Endothelial cell of umbilical vein (primary cell): ENCODE measurements around the gene ZSWIM4. TPM values are rescaled to one million over a fixed set of nuclear protein-coding genes. Genes with fewer than 3 reads are reported as not detected.
A peak's percentile ranks its signal among the peaks of the same experiment; 100 is the strongest.

Experiments
- BruUV-seq: library from RNA; stranded (reverse); fragments of 400-500 nt; replicated peaks from 2 replicates; lab custom pipeline; 2021; lab: Mats Ljungman, UMichigan
- CTCF ChIA-PET: fragments of 300-600, 350-600 bp; sonication (Branson Sonifier 250); formaldehyde crosslinking; loops from one replicate; lab custom pipeline; 2021; ENCODE audit warnings: antibody characterized with exemption, inconsistent platforms; lab: Charles Lee
- POLR2A ChIA-PET: fragments of 300-600, 350-600 bp; sonication (Branson Sonifier 250); formaldehyde crosslinking; loops from one replicate; lab custom pipeline; 2021; ENCODE audit warnings: antibody characterized with exemption, inconsistent platforms; lab: Charles Lee
- DNase-seq: peaks from one replicate; pipeline ENCODE4 v3.0.0-alpha.2; 2011; ENCODE audit warnings: low read depth, low spot score
- FAIRE-seq: peaks from 2 replicates; lab custom pipeline; 2011; peaks lifted over from hg19 to GRCh38; lab: Jason Lieb, UNC
- H2AFZ ChIP-seq: 2 replicates; pipeline ENCODE4 v1.6.0; 2012; ENCODE audit warnings: low read depth, low read length, control low read depth, inconsistent platforms
- H3K27ac ChIP-seq: 2 replicates; pipeline ENCODE4 v1.5.1; 2011; ENCODE audit warnings: low read depth, mild to moderate bottlenecking, control low read depth, low read length, moderate library complexity; ENCODE audit not compliant: insufficient read depth
- H3K27me3 ChIP-seq, 2 experiments: 2 replicates each; pipeline versions ENCODE4 v1.6.0 to v1.6.1; 2011; ENCODE audit warnings: low read length in 2 of 2, mixed read lengths in 1 of 2; ENCODE audit not compliant: control insufficient read depth in 2 of 2, insufficient read depth in 2 of 2
- H3K36me3 ChIP-seq, 2 experiments: 2 replicates in 1 of 2; 3 replicates in 1 of 2; pipeline ENCODE4 v1.5.1; 2011; ENCODE audit warnings: low read length in 2 of 2, mild to moderate bottlenecking in 1 of 2, moderate library complexity in 1 of 2; ENCODE audit not compliant: control insufficient read depth in 2 of 2, insufficient read depth in 2 of 2; ENCODE audit errors: extremely low read depth in 1 of 2
- H3K4me1 ChIP-seq: 3 replicates; pipeline ENCODE4 v1.5.1; 2011; ENCODE audit warnings: mild to moderate bottlenecking, low read length; ENCODE audit not compliant: control insufficient read depth, insufficient read depth; ENCODE audit errors: extremely low read depth
- H3K4me2 ChIP-seq: 2 replicates; pipeline ENCODE4 v1.6.1; 2011; ENCODE audit warnings: low read length, control low read depth, mixed read lengths; ENCODE audit not compliant: insufficient read depth
- H3K4me3 ChIP-seq, 3 experiments: fragments of 200-600 bp in 1 of 3; sonication (generic), shearing (Covaris generic) in 1 of 3; replicated peaks in 1 of 3; 2 replicates each; pipeline ENCODE4 v1.5.1; 2011 to 2016; ENCODE audit warnings: control low read depth in 3 of 3, low read length in 3 of 3, mild to moderate bottlenecking in 2 of 3, inconsistent platforms in 1 of 3, low read depth in 1 of 3, moderate library complexity in 1 of 3; ENCODE audit not compliant: insufficient read depth in 1 of 3
- H3K79me2 ChIP-seq: 2 replicates; pipeline ENCODE4 v1.6.0; 2012; ENCODE audit warnings: low read length, inconsistent platforms; ENCODE audit not compliant: control insufficient read depth, insufficient read depth
- H3K9ac ChIP-seq: replicated peaks from 2 replicates; pipeline ENCODE3; 2011; ENCODE audit warnings: low read length, control low read depth; ENCODE audit not compliant: insufficient read depth; ENCODE audit errors: extremely low read depth
- H3K9me1 ChIP-seq: replicated peaks from 3 replicates; pipeline ENCODE4 v1.6.0; 2011; ENCODE audit warnings: mild to moderate bottlenecking, low read length; ENCODE audit not compliant: control insufficient read depth, insufficient read depth; ENCODE audit errors: extremely low read depth
- H3K9me3 ChIP-seq: replicated peaks from 2 replicates; pipeline ENCODE4 v1.5.1; 2012; ENCODE audit warnings: low read length, inconsistent platforms; ENCODE audit not compliant: control insufficient read depth, insufficient read depth
- H4K20me1 ChIP-seq: replicated peaks from 2 replicates; pipeline ENCODE3; 2011; ENCODE audit warnings: mild to moderate bottlenecking, low read length; ENCODE audit not compliant: control insufficient read depth, insufficient read depth; ENCODE audit errors: extremely low read depth
- EZH2 ChIP-seq: IDR thresholded peaks from 2 replicates; pipeline ENCODE4 v1.6.1; 2012; ENCODE audit warnings: borderline replicate concordance, low read depth, mild to moderate bottlenecking, moderate library complexity, low read length, inconsistent platforms; ENCODE audit not compliant: severe bottlenecking
- FOS ChIP-seq: IDR thresholded peaks from 2 replicates; pipeline ENCODE4 v1.6.1; 2011; ENCODE audit warnings: mild to moderate bottlenecking, low read length, moderate library complexity, borderline replicate concordance; ENCODE audit not compliant: insufficient read depth
- GATA2 ChIP-seq: IDR thresholded peaks from 2 replicates; pipeline ENCODE4 v1.7.0; 2011; ENCODE audit warnings: low read depth, mild to moderate bottlenecking, moderate library complexity, mixed read lengths, low read length; ENCODE audit not compliant: insufficient read length, insufficient read depth
- JUN ChIP-seq: IDR thresholded peaks from 2 replicates; pipeline ENCODE4 v1.6.1; 2011; ENCODE audit warnings: borderline replicate concordance, low read depth; ENCODE audit not compliant: insufficient read length, insufficient read depth
- MYC ChIP-seq: IDR thresholded peaks from one replicate; pipeline ENCODE4 v1.6.1; 2011; ENCODE audit warnings: mild to moderate bottlenecking, low read depth, low read length
- POLR2A ChIP-seq: IDR thresholded peaks from 2 replicates; pipeline ENCODE4 v1.6.1; 2012; ENCODE audit warnings: low read depth, mild to moderate bottlenecking, control low read depth, low read length
- POLR2AphosphoS5 ChIP-seq: IDR thresholded peaks from 2 replicates; pipeline ENCODE4 v1.6.1; 2012; ENCODE audit warnings: low read depth, mild to moderate bottlenecking, control low read depth, low read length, moderate library complexity; ENCODE audit not compliant: insufficient read depth
- dilution Hi-C: fragments of 300-500 bp; cut with MboI; formaldehyde crosslinking; loops from one replicate; pipeline ENCODE4 v1.15.0; 2019; ENCODE audit warnings: low sequenced_read_pairs; ENCODE audit not compliant: extremely low pct_ligation_motif_present
- intact Hi-C: fragments of 100-400 bp; cut with micrococcal nuclease; formaldehyde crosslinking; loops from one replicate; pipeline ENCODE4 v1.10.0; 2022
- polyA plus RNA-seq, 4 experiments: library from polyadenylated mRNA; depleted of rRNA in 3 of 4; stranded (reverse) in 3 of 4; unstranded in 1 of 4; fragments of >200 nt; gene quantifications; 2 replicates each; pipeline versions ENCODE4 v1.2.1 to v1.2.3, GENCODE V29; 2011 to 2012; ENCODE audit warnings: missing spikeins in 1 of 4
- total RNA-seq: library from RNA; stranded (reverse); gene quantifications from 2 replicates; pipeline ENCODE4 v1.2.3, GENCODE V29; 2021
- TF ChIP-seq, protein P1 (sequence below): IDR thresholded peaks from 2 replicates; pipeline ENCODE4 v1.6.1; 2011; ENCODE audit not compliant: insufficient read depth, insufficient read length
- TF ChIP-seq, protein P2 (sequence below), 2 donors: IDR thresholded peaks; 1 replicate in 1 of 2; 2 replicates in 1 of 2; pipeline ENCODE4 v1.5.1; 2011; ENCODE audit warnings: low read length in 2 of 2, mild to moderate bottlenecking in 2 of 2, moderate library complexity in 2 of 2, control low read depth in 1 of 2, inconsistent platforms in 1 of 2, low read depth in 1 of 2; ENCODE audit not compliant: insufficient read depth in 1 of 2; ENCODE audit errors: extremely low read depth in 1 of 2

ZSWIM4 gene
- total and polyA plus RNA-seq, 2 donors (not counting 3 experiments of a cell fraction or from before 2014, with no cell fraction given), result 12.7 to 26.6 TPM

DNA sequence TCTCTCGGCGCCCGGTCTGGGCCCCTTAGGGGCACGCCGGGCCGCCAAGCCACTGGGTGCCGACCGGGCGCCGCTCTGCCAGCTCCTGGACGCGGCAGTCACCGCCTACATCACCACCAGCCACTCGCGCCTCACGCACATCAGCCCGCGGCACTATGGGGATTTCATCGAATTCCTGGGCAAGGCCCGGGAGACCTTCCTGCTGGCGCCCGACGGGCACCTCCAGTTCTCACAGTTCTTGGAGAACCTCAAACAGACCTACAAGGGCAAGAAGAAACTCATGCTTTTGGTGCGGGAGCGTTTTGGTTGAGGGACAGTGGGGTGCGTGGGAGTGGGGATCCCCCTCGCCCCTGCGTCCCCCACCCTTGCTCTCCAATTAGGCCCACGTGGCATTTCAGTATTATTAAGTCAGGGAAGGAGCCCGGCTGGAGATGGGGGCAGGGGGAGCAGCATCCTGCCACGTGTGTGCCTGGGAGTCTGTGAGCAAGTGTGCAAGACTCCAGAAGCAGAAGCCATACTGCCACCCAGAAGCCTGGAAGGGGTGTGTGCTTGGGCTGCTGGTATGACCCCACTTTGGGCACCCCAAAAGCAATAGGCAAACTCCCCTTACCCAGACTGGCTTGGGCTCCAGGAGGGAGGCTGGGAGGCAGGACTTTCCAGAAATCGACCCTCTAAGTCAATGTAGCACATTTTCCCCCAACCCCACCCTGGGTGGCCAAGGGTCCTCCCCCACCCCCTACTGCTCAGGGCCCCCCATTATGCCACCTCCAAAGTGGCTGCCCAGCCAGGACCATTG is 35.7 kb downstream of the ZSWIM4 start:
- Histone ChIP-seq H3K27me3 (no peaks in the 10 kb centered on the region), H3K4me3 (no peak overlapping the region), H3K4me1 (peaks cover 8% of the 10 kb centered on the region), H4K20me1 (no peaks in the 10 kb centered on the region), H3K9ac (no peak overlapping the region), H3K9me3 (no peaks in the 10 kb centered on the region), H3K79me2 (peaks cover 5% of the 10 kb centered on the region), H2AFZ (no peak overlapping the region), H3K27ac (no peak overlapping the region), H3K9me1 (no peaks in the 10 kb centered on the region), H3K4me2 (no peak overlapping the region), H3K36me3 (peaks cover 3 to 25% of the 10 kb centered on the region in 2 experiments)
- TF ChIP-seq POLR2AphosphoS5 (peak; percentile 44), GATA2 (no peak), MYC (no peak), FOS (no peak), JUN (no peak), EZH2 (no peak), POLR2A (no peak)
- TF ChIP-seq, protein P1, sequence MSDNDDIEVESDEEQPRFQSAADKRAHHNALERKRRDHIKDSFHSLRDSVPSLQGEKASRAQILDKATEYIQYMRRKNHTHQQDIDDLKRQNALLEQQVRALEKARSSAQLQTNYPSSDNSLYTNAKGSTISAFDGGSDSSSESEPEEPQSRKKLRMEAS, result no peak
- TF ChIP-seq, protein P2, sequence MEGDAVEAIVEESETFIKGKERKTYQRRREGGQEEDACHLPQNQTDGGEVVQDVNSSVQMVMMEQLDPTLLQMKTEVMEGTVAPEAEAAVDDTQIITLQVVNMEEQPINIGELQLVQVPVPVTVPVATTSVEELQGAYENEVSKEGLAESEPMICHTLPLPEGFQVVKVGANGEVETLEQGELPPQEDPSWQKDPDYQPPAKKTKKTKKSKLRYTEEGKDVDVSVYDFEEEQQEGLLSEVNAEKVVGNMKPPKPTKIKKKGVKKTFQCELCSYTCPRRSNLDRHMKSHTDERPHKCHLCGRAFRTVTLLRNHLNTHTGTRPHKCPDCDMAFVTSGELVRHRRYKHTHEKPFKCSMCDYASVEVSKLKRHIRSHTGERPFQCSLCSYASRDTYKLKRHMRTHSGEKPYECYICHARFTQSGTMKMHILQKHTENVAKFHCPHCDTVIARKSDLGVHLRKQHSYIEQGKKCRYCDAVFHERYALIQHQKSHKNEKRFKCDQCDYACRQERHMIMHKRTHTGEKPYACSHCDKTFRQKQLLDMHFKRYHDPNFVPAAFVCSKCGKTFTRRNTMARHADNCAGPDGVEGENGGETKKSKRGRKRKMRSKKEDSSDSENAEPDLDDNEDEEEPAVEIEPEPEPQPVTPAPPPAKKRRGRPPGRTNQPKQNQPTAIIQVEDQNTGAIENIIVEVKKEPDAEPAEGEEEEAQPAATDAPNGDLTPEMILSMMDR (IDR thresholded peaks at IDR 0.05; ENCODE audit: extremely low read depth in 1 of 2, insufficient read depth in 1 of 2, low read depth in 1 of 2, low read length in 2 of 2), result no peak
- ChIA-PET POLR2A (no interaction called here), CTCF (interaction anchor here (2.2 kb wide), 1 partner anchor 31 kb away, joined by 6 read pairs; no protein-coding TSS in a partner anchor)
- dilution Hi-C loops (no loop called here), intact Hi-C loops (no loop called here)
- BruUV-seq, result no TSS peak
- DNase-seq (no peak), FAIRE-seq (no peak)
